T-helper 2 cell treated with Interferon-gamma antibody and Interleukin-4, amounts not matched to agents 5 μg/mL and 100 μg/mL, for 36 hours (primary cell): ENCODE measurements around the gene MGAT4B.
A peak's percentile ranks its signal among the peaks of the same experiment; 100 is the strongest.

Experiments
- DNase-seq: peaks from one replicate; pipeline ENCODE4 v3.0.0; 2021; ENCODE audit warnings: low spot score
- H3K27ac Mint-ChIP-seq: one replicate; pipeline ENCODE4 v1.8.0; 2021; ENCODE audit warnings: mild to moderate bottlenecking, mixed read lengths
- H3K27me3 Mint-ChIP-seq: one replicate; pipeline ENCODE4 v1.8.0; 2021; ENCODE audit warnings: low read depth, mixed read lengths
- H3K36me3 Mint-ChIP-seq: one replicate; pipeline ENCODE4 v1.8.0; 2021; ENCODE audit warnings: low read depth, mixed read lengths
- H3K4me1 Mint-ChIP-seq: one replicate; pipeline ENCODE4 v1.8.0; 2021; ENCODE audit warnings: low read depth, mixed read lengths
- H3K4me3 Mint-ChIP-seq: one replicate; pipeline ENCODE4 v1.8.0; 2022; ENCODE audit warnings: mild to moderate bottlenecking, moderate library complexity, mixed read lengths
- H3K9me3 Mint-ChIP-seq: one replicate; pipeline ENCODE4 v1.8.0; 2021; ENCODE audit warnings: mixed read lengths

MGAT4B gene

GRCh38 chr5:179788193-179788854, 18.3 kb downstream of the MGAT4B start:
- Mint-ChIP-seq H3K4me3 (no peak overlapping the region), H3K27ac (no peak overlapping the region), H3K4me1 (peaks cover 4% of the 10 kb centered on the region), H3K36me3 (peaks cover 1% of the 10 kb centered on the region), H3K27me3 (no peaks in the 10 kb centered on the region), H3K9me3 (no peaks in the 10 kb centered on the region)
- no peak for DNase-seq

- Mint-ChIP-seq H3K36me3 (peaks cover 1% of the 10 kb centered on the region), H3K9me3 (no peaks in the 10 kb centered on the region), H3K4me3 (no peak overlapping the region), H3K4me1 (no peaks in the 10 kb centered on the region), H3K27me3 (no peaks in the 10 kb centered on the region), H3K27ac (no peak overlapping the region)
- DNase-seq = no peak
These were observed 19.8 kb downstream of the MGAT4B start for GRCh38 chr5:179786861-179787260.

- H3K27me3 Mint-ChIP-seq = no peaks in the 10 kb centered on the region
- DNase-seq = no peak
- H3K27ac Mint-ChIP-seq = no peak overlapping the region
- no peaks in the 10 kb centered on the region for H3K4me1 Mint-ChIP-seq
- H3K4me3 Mint-ChIP-seq = no peak overlapping the region
- no peaks in the 10 kb centered on the region for H3K9me3 Mint-ChIP-seq
- peaks cover 17% of the 10 kb centered on the region for H3K36me3 Mint-ChIP-seq
These were observed 23.5 kb downstream of the MGAT4B start for GRCh38 chr5:179783128-179783527.

DNA sequence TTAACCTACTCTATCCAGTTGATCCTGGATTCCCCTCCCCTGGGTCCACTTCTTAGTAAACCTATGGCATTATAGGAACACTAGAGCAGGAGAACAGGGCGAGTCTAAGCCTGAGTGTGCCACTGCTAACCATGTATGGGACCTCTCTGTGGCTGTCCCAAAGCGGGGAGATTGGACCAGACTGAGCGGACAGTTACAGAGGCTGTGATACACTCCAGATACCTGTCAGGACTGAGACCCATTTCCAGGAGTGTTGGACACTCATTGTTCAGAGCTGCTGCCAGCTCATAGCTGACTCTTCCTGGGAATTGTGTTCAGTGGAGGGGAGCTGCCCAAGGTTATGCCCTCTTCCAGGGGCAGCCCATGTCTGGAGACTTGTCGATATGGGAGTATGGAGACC, 24.8 kb downstream of the MGAT4B start:
- Mint-ChIP-seq H3K4me3 (no peak overlapping the region), H3K4me1 (no peaks in the 10 kb centered on the region), H3K36me3 (peaks cover 22% of the 10 kb centered on the region), H3K27me3 (no peaks in the 10 kb centered on the region), H3K9me3 (no peaks in the 10 kb centered on the region), H3K27ac (peak overlapping the region; percentile 60)
- DNase-seq = no peak

- peaks cover 29% of the 10 kb centered on the region for H3K36me3 Mint-ChIP-seq
- no peaks in the 10 kb centered on the region for H3K4me1 Mint-ChIP-seq
- DNase-seq = no peak
- no peak overlapping the region for H3K27ac Mint-ChIP-seq
- no peaks in the 10 kb centered on the region for H3K9me3 Mint-ChIP-seq
- no peaks in the 10 kb centered on the region for H3K27me3 Mint-ChIP-seq
- no peak overlapping the region for H3K4me3 Mint-ChIP-seq
These were observed 26.3 kb downstream of the MGAT4B start for GRCh38 chr5:179780362-179780761.

DNA sequence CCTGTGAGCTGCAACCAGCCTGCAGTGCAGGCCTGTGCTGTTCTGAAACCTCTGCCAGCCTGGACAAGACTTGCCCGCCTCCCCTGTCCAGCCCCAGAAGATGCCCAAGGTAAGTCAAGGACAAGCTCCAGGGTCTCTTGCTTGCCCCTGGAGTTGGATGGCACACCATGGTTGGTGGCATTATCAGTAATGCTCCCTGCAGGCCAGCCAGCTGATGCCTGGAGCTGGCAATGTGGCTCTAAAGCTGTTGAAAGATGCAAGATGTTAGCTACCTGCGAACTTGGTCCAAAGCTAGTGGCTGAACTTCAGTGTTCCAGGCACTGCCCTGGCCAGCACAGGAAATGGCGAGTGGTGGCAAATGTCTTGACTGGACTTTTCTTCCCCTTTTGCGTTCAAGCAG, 26.8 kb downstream of the MGAT4B start:
- Mint-ChIP-seq H3K27ac (no peak overlapping the region), H3K4me3 (no peak overlapping the region), H3K9me3 (no peaks in the 10 kb centered on the region)

DNA sequence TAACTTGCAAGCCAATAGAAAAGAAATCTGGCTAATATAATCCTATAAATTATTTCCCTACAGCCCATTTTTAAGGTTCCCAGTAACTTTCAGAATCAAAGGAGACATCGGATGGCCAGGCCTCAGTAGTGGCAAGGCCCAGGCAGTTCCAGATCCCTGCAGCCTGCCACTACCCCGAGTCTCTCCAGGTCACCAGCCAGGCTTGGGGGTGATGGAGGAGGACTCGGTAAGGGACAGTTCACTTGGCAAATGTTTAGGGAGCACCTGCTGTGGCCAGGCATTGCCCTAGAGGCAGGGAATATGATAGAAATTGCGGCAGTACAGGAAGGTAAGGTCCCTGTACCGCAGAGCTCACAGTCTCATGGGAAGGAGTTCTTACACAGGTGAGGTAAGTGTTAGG, 28.1 kb downstream of the MGAT4B start:
- no peaks in the 10 kb centered on the region for H3K9me3 Mint-ChIP-seq
- peaks cover 31% of the 10 kb centered on the region for H3K36me3 Mint-ChIP-seq
- H3K27ac Mint-ChIP-seq = no peak overlapping the region
- no peaks in the 10 kb centered on the region for H3K4me1 Mint-ChIP-seq
- no peak for DNase-seq
- no peak overlapping the region for H3K4me3 Mint-ChIP-seq
- no peaks in the 10 kb centered on the region for H3K27me3 Mint-ChIP-seq

More for the DNA sequence above, 26.8 kb downstream of the MGAT4B start:
- Mint-ChIP-seq H3K27me3 (no peaks in the 10 kb centered on the region), H3K36me3 (peaks cover 29% of the 10 kb centered on the region), H3K4me1 (no peaks in the 10 kb centered on the region)
- no peak for DNase-seq

DNA sequence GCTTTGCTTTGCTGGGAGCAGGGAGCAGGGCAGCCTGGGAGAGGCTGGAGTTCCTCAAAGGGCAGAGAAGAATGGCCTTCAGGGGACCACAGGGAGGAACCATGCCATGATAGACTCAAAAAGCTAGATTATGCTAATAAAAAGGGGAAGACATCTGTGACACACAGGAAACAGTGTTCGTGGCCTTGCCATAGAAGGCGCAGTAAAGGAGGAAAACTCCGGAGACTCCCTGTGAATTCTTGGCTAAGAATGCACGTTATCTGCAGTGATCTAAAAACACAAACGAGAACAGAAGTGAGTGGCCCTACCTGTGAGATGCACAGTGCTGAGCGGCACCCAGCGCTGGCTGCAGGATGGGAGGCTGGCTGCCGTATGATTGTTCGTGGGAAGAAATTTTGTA, 28.8 kb downstream of the MGAT4B start:
- Mint-ChIP-seq H3K36me3 (peaks cover 38% of the 10 kb centered on the region), H3K4me1 (no peaks in the 10 kb centered on the region), H3K9me3 (no peaks in the 10 kb centered on the region), H3K27me3 (no peaks in the 10 kb centered on the region), H3K27ac (no peak overlapping the region), H3K4me3 (no peak overlapping the region)
- no peak for DNase-seq

DNA sequence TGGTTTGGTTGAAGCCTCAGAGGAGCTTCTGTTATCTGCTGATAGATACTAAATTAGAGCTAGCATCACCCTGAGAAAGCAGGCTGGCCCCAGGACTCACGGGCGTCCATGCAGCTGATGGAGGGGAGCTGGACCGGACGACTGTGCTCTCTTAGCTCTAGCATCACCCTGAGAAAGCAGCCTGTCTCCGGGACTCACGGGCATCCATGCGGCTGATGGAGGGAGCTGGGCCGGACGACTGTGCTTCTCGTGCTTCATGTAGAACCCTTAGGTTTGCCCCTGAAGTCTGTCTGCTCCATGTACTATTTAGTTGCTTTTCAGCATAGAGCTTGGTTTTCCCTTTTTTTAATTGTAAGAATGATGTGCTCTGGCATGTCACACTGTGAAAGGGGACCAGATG, 29.2 kb downstream of the MGAT4B start:
- H3K27me3 Mint-ChIP-seq = no peaks in the 10 kb centered on the region
- DNase-seq = no peak
- peaks cover 40% of the 10 kb centered on the region for H3K36me3 Mint-ChIP-seq
- no peaks in the 10 kb centered on the region for H3K9me3 Mint-ChIP-seq
- no peak overlapping the region for H3K4me3 Mint-ChIP-seq
- no peaks in the 10 kb centered on the region for H3K4me1 Mint-ChIP-seq
- H3K27ac Mint-ChIP-seq = no peak overlapping the region

DNA sequence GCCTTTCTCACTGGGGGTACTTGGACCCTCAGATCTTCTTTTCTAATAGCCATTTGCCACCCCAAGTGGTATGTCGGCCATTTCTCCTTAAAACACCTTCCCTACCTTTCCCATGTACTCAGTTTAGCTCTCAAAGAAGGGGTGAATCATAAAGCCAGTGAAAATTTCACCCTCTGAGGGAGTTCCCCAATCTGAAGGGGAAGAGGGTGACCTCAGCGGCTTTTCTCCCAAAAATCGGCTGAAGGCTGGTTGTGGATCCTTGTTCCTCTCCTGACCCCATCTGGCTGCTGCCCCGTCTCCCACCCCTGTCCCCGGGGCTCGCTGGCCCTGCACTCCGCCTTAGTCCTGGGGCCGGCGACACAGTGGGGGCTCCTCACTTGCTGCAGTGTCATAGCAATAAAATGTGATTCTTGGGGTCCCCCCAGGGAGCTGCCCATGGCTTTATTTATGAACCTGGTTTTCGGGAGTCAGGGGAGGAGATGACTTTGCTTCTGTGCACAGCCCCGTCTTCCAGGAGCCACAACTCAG, 30.2 kb downstream of the MGAT4B start:
- no peaks in the 10 kb centered on the region for H3K27me3 Mint-ChIP-seq
- no peak for DNase-seq

DNA sequence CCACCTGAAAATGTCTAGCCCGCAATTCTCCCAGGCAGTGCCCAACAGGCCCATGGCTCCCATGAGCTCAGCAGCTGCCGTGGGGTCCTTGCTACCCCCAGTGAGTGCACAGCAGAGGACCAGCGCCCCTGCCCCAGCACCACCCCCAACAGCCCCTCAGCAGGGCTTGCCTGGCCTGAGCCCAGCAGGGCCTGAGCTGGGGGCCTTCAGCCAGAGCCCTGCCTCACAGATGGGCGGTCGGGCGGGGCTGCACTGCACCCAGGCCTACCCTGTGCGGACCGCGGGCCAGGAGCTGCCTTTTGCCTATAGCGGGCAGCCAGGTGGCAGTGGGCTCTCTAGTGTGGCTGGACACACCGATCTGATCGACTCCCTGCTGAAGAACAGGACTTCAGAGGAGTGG, 32.2 kb downstream of the MGAT4B start:
- Mint-ChIP-seq H3K4me1 (no peaks in the 10 kb centered on the region), H3K27ac (no peak overlapping the region), H3K9me3 (no peaks in the 10 kb centered on the region), H3K4me3 (no peak overlapping the region), H3K36me3 (peaks cover 55% of the 10 kb centered on the region), H3K27me3 (no peaks in the 10 kb centered on the region)
- DNase-seq = no peak

More for the DNA sequence above, 30.2 kb downstream of the MGAT4B start:
- no peak overlapping the region for H3K27ac Mint-ChIP-seq
- H3K36me3 Mint-ChIP-seq = peaks cover 45% of the 10 kb centered on the region
- no peak overlapping the region for H3K4me3 Mint-ChIP-seq
- no peaks in the 10 kb centered on the region for H3K9me3 Mint-ChIP-seq
- H3K4me1 Mint-ChIP-seq = no peaks in the 10 kb centered on the region

DNA sequence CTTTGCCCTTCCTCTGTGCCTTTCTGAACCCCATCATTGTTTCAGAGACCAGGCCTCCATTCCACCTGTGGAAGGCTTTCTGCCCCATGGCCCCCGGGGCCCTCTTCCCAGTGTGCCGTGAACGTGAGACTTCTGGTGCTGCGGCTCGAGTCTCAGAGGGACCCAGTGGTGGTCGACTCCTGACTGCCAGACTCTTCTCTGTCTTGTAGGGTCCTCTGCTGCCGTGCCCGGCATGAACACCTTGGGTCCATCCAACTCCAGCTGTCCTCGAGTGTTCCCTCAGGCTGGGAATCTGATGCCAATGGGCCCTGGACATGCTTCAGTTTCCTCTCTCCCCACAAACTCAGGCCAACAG, 33.0 kb downstream of the MGAT4B start:
- H3K36me3 Mint-ChIP-seq = peaks cover 59% of the 10 kb centered on the region

GRCh38 chr5:179772351-179772750, 34.3 kb downstream of the MGAT4B start:
- no peak overlapping the region for H3K27ac Mint-ChIP-seq
- H3K27me3 Mint-ChIP-seq = no peaks in the 10 kb centered on the region
- H3K4me1 Mint-ChIP-seq = peaks cover 4% of the 10 kb centered on the region
- H3K36me3 Mint-ChIP-seq = peaks cover 55% of the 10 kb centered on the region
- H3K4me3 Mint-ChIP-seq = no peak overlapping the region
- DNase-seq = no peak
- no peaks in the 10 kb centered on the region for H3K9me3 Mint-ChIP-seq

More for the DNA sequence above, 33.0 kb downstream of the MGAT4B start:
- no peak for DNase-seq
- H3K9me3 Mint-ChIP-seq = no peaks in the 10 kb centered on the region
- no peak overlapping the region for H3K4me3 Mint-ChIP-seq
- no peaks in the 10 kb centered on the region for H3K27me3 Mint-ChIP-seq
- no peaks in the 10 kb centered on the region for H3K4me1 Mint-ChIP-seq
- H3K27ac Mint-ChIP-seq = no peak overlapping the region

GRCh38 chr5:179771311-179771895, 35.3 kb downstream of the MGAT4B start:
- DNase-seq = no peak
- Mint-ChIP-seq H3K27me3 (no peaks in the 10 kb centered on the region), H3K36me3 (peaks cover 58% of the 10 kb centered on the region), H3K4me1 (peaks cover 4% of the 10 kb centered on the region), H3K4me3 (no peak overlapping the region), H3K27ac (no peak overlapping the region), H3K9me3 (no peaks in the 10 kb centered on the region)

DNA sequence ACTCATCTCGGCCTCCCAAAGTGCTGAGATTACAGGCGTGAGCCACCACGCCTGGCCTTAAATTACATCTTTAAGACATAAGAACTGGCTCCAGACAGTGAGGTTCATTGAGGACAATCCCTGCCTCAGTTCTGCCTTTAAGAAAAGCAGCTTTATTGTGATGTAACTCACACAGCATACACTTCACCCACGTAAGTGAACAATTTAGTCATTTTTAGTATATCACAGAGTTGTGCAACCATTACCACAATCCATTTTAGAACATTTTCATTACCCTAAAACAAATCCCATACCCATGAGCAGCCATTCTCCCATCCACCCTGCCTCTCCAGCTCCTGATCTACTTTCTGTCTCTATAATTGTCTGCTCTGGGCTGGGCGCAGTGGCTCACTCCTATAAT, 36.9 kb downstream of the MGAT4B start:
- H3K27me3 Mint-ChIP-seq = no peaks in the 10 kb centered on the region
- H3K9me3 Mint-ChIP-seq = no peaks in the 10 kb centered on the region
- H3K4me1 Mint-ChIP-seq = peaks cover 8% of the 10 kb centered on the region
- H3K4me3 Mint-ChIP-seq = no peak overlapping the region
- H3K27ac Mint-ChIP-seq = no peak overlapping the region
- DNase-seq = no peak
- peaks cover 60% of the 10 kb centered on the region for H3K36me3 Mint-ChIP-seq
